CD4-positive, alpha-beta T cell treated with Interleukin-15 for 1 hour (primary cell): ENCODE results near the gene CST7.
"Not testable (repeated sequence)": the region's sequence is repeated elsewhere in the genome, so short reads cannot be mapped to it uniquely, and the experiment has no call there.

Experiments
- DNase-seq: peaks from one replicate; pipeline ENCODE4 v3.0.0-alpha.2; 2020

The CST7 gene

GRCh38 chr20:24929867-24930723 is 19.0 kb upstream of the CST7 start:
- DNase-seq: peak; percentile 45

DNA sequence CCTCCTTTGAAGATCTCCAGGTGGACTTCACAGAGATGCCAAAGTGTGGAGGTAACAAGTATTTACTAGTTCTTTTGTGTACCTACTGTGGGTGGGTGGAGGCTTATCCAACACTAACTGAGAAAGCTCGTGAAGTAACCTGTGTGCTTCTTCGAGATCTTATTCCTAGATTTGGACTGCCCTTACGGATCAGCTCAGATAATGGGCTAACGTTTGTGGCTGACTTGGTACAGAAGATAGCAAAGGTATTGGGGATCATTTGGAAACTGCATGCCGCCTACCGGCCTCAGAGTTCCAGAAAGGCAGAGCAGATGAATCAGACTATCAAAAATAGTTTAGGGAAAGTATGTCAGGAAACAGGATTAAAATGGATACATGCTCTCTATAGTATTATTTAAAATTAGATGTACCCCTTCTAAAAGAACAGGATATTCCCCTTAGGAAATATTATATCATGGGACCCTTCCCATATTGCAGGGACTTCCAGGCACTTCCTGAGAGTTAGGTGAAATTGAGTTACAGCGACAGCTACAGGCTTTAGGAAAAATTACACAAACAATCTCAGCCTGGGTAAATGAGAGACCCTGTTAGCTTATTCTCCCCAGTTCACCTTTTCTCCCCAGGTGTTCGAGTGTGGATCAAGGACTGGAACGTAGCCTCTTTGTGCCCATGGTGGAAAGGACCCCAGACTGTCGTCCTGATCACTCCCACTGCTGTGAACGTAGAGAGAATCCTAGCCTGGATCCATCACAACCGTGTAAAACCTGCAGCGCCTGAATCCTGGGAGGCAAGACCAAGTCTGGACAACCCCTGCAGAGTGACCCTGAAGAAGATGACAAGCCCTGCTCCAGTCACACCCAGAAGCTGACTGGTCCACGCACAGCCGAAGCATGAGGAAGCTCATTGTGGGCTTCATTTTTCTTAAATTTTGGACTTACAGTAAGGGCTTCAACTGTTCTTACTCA is 18.1 kb upstream of the CST7 start:
- DNase-seq: not testable (repeated sequence)

- DNase-seq: not testable (repeated sequence)
Observed at GRCh38 chr20:24931893-24932292, 17.2 kb upstream of the CST7 start.

DNA sequence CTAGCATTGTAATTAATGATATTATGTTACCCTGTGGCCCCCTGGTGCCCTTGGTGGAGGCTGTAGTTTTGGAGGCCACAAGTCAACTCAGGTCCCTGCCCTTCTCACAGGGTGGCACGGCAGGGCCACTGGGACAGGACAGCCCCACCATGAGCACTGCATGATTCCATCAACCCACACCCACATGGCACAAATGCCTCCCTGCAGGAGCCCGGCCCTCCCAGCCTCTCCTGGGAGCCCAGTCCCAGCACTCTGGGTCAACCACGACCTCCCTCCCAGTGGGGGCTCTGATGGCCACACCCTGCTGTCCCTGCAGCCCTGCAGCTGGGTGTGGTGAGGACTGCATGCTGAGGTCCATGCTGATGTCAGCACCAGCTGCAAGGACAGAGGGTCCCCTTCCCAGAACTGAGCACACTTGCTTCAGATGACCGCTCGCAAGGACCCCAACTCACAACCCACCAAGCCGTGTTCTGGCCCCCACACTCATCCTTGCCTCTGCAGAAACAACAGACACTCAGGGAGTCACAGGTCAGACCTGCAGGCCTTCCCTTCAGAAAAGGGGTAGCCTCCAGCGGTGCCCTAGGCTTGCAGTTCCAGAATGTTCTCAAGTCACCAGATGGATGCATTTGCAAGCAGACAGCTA is 15.7 kb upstream of the CST7 start:
- DNase-seq: no peak

- no peak for DNase-seq
Observed at GRCh38 chr20:24934101-24934661, 14.9 kb upstream of the CST7 start.

GRCh38 chr20:24934716-24935115 is 14.4 kb upstream of the CST7 start:
- DNase-seq: no peak

GRCh38 chr20:24935140-24935539 is 13.9 kb upstream of the CST7 start:
- DNase-seq: no peak

DNA sequence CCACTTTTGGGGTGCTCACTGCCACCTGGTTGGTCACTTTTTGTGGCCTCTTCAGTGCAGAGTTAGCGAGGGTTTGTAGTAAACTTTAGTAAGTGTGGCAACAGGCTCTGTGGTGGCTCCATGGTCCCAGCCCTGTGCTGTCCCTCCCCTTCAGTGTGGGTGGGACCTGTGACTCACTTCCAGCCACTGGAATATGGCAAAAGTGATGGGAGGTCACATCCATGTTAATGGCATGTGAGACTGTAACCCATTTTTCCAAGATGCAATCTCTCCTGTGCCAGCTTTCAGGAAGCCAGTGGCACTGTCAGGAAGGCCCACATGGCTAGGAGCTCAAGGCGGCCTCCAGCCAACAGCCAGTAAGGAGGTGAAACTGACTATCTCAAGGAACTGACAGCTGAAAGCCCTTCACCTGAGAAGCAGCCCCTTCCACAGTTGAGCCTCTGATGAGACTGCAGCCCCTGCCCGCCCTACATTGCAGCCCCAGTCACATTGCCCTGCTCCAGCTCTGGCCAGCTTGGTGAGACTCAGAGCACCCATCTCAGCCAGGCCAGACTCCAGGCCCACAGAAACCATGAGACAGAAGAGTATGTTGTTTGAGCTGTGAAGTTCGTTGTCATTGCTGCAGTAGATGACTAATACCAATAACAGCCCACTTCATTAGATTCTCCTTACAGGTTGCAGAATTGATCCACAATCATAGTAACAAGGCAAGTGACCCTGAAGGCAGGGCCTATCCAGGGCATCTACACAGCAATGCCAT is 13.1 kb upstream of the CST7 start:
- DNase-seq: no peak

DNA sequence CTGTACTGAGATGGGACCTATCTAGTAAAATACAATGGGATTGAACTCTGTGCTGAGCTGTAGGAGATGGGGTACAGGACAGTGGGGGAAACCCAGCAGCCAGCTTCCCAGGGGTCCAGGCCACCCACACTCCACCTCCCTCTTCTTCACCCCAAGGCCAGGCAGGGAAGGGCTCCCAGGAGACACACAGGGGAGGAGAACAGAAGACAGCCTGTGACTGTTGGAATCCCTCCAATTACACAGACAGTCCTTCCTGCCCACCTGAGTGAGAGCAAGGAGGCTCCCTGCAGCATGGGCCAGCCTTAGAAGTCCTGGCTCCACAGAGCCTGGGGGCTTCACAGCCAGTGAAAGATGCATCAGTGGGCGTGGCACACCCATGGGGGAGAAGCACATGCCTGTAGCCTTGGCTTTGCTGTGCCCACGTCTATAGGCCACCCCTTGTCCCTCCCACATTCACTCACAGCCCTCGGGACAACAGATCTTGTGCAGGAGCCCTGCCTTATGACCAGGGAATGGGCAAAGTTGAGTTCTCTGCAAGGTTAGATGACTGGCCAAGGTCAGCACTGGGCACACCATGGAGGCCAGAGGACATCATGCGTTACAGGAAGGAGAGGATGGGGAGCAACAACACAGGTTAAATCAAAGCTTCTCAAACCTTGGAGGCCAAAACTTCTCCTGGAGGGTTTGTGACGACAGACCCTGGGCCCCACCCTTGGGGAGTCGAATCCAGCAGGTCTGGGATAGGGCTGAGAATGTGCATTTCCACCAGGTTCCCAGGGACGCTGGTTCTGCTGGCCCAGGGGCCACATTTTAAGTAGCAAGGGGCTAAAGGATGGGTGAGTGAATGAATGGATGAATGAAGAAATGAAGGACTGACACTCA is 12.3 kb upstream of the CST7 start:
- no peak for DNase-seq

DNA sequence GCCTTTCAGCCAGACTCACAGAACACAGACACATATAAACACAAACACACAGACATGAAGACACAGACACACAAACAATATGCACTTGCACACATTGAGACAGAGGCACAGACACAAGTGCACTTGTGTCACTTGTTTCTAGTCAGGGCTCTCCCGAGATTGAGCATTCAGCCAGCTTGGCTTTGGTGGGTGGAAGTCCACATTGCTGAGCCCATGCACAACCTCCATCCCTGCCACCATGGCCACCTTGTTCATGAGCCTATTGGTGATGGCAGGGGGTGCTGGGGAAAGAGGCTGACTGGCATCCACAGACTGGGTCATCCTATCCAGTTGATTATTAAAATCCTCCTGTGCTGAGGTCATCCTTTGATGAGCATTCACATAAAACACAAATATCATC is 11.5 kb upstream of the CST7 start:
- DNase-seq: no peak

DNA sequence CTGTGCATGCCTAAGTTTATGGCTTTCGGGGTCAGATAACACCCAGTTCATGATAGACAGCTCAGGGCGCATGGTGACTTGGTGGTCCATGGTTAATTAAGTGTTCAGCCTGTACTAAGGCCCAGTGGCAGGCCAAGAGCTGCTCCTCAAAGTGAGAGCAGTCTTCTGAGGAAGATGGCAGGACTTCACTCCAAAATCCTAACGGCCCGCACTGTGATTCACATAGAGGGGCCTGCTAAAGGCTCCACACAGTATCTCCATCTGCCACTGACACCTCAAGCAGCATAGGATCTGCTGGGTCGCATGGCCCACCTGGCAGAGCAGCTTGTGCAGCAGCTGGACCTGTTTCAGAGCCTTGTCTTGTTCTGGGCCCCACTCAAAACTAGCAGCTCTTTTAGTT is 10.6 kb upstream of the CST7 start:
- DNase-seq: no peak

DNA sequence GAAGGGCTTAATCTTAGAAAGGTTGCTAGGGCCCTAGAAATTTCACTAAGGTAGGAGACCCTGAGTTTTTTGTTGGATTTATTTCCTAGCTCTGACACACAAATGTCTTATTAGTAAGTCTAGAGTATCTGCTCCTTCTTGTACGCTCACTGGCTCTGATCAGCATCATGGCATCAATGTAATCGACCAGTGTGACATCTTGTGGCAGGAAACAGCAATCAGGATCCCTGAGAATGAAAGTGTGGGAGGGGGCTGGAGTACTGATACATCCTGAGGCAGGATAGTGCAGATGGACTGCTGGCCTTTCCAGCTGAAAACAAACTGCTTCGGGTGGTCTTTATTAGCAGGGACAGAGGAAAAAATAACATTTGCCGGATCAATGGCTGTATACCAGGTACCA is 10.0 kb upstream of the CST7 start:
- DNase-seq: no peak

DNA sequence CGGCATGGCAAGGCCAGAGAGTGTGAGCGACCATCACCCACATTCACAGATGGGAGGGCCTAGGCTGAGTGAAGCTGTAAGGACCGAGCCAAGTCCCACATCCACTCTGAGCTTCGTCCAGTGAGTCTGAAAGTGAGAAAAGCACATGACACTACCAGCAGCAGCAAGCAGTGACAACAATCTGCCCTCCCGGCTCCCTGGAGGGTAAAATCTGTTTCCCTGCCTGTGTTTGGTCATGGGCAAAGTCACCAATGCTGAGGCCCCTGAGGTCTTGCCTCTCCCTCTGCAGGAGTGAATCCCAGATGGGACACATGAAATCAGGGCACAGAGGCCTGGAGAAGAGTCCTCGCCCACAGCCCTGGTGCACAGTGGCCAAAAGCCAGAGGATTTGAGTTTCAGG is 6.4 kb upstream of the CST7 start:
- DNase-seq: no peak

GRCh38 chr20:24943196-24943595 is 5.9 kb upstream of the CST7 start:
- no peak for DNase-seq

- no peak for DNase-seq
Observed at GRCh38 chr20:24943731-24944130, 5.3 kb upstream of the CST7 start.

DNA sequence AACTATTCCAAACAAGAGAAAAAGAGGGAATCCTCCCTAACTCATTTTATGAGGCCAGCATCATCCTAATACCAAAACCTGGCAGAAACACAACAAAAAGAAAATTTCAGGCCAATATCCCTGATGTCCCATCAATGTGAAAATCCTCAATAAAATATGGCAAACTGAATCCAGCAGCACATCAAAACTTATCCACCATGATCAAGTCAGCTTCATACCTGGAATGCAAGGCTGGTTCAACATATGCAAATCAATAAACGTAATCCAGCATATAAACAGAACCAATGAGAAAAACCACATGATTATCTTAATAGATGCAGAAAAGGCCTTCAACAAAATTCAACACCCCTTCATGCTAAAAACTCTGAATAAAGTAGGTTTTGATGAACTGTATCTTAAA is 2.7 kb upstream of the CST7 start:
- DNase-seq: not testable (repeated sequence)

GRCh38 chr20:24948396-24948938 is 602 bp upstream of the CST7 start:
- DNase-seq: not testable (repeated sequence)

DNA sequence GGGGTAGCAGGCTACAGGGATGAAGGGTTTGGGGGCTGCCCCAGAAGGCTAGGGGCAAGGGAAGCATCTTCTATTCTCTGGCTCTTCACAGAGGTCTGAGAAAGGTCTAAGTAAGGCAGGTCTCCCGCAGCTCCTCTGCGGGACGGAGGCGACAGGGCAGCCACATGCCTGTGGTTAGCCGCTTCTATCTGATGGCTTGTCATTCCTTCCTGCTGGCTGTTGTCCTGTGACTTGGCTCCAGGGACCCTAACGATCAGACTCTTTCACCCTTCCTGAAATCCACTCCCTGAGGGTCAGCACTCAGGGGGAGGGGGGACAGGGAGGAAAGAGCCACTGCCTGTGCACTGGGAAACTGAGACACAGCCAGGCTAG is 673 bp downstream of the CST7 start:
- DNase-seq: no peak

DNA sequence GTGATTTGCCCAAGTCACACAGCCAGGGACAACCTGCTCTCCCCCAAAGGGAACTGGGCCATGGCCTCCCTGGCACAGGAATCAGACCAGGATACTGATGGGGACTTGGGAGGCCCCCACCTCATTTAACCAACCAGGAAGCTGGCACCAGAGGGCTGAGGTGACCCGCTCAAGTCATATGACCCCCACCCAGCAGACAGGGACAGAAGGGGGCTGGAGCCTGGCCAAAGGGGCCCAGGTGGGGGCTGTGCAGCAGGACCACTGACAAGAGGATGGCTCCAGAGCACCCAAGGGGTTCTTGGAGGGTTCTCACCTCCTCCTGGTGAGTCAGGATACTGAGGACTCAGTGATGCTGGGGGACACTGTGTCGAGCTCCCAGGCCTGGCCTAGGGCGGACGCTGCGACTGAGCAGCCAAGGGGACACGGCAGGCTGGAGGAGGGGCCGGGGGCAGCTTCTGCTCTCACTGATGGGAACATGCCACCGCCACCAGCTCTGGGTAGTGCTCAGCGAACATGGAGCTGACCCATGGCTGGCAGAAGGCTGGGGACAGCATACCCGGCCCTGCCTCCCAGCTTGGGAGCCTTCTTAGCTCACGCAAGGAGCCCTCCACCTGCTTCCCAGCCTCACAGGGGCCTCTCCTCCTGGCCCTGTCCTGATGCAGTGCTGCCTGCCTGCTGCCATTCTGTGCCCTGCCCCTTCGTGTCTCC is 1.2 kb downstream of the CST7 start:
- no peak for DNase-seq

DNA sequence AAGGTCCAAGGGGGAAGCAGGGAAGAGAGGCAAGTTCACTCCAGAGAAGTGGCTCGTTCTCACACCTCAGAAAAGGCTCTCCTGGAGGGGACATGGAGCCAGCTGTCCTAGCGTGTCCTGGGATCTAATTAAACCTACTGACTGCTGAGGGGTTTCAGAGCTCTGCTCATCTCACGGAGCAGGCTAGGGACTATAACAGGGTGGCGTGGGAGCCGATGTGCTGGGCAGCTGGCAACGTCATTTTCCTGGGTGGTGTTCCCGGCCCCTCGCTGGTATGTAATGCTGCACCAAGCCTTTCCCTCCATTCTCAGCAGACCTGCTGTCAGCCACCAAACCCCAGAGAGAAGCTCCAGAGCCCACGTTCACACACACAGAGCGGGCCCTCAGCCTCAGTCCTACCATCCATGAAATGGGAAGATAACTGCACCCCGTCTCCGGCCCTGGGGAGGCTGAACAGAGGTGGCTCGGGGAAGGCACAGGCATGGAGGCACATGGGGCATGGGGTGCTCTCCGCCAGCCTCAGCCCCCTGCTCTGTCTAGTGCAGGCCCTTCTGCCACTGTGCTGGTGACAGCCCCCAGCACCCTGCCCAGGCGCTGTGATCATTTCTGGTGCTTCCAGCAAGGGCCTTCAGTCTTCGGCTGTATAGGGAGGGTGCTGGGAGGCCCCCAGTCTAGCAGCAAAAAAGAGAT is 1.9 kb downstream of the CST7 start:
- no peak for DNase-seq
